HepG2 (cell line): ENCODE results near the gene TBC1D24. TPM values are rescaled to one million over a fixed set of nuclear protein-coding genes. Genes with fewer than 3 reads are reported as not detected.

Experiments used
- ATAC-seq: fragments of 200-7000 bp; cut with Tn5 transposase; 3 replicates; pipeline ENCODE4 v1.9.1; 2020; ENCODE audit warnings: mild to moderate bottlenecking, moderate library complexity
- BruUV-seq: library from RNA; stranded (reverse); fragments of 400-500 nt; replicated peaks from 2 replicates; lab custom pipeline; 2021; lab: Mats Ljungman, UMichigan
- CTCF ChIA-PET: fragments of 300-600 bp; formaldehyde crosslinking; extraction: SDS; loops from one replicate; lab custom pipeline; 2021; ENCODE audit warnings: low total read pairs, inconsistent platforms, low intra/inter-chr PET ratio; lab: Yijun Ruan, JAX
- POLR2A ChIA-PET: fragments of 350-600 bp; sonication (Branson Sonifier 250); formaldehyde crosslinking; loops from one replicate; lab custom pipeline; 2020; ENCODE audit warnings: antibody characterized with exemption, inconsistent platforms; lab: Yijun Ruan, JAX
- DNase-seq: peaks from one replicate; pipeline ENCODE4 v3.0.0-alpha.2; 2015; ENCODE audit warnings: low spot score
- FAIRE-seq: peaks from 3 replicates; lab custom pipeline; 2011; peaks lifted over from hg19 to GRCh38; lab: Jason Lieb, UNC
- H2AFZ ChIP-seq: one replicate; pipeline ENCODE4 v1.6.1; 2011; ENCODE audit warnings: low read length, inconsistent platforms
- H3K27ac ChIP-seq: fragments of 300-600 bp; 3 replicates; pipeline ENCODE4 v1.8.0; 2011; ENCODE audit warnings: mixed run types, mild to moderate bottlenecking, mixed read lengths, low read length, inconsistent platforms; ENCODE audit not compliant: insufficient read depth; ENCODE audit errors: extremely low read length
- H3K27me3 ChIP-seq, 2 experiments: fragments of 200-600 bp in 1 of 2; 2 replicates in 1 of 2; 3 replicates in 1 of 2; pipeline versions ENCODE4 v1.6.0 to v1.8.0; 2011; ENCODE audit warnings: low read length in 2 of 2, mild to moderate bottlenecking in 2 of 2, moderate library complexity in 2 of 2, inconsistent platforms in 1 of 2; ENCODE audit not compliant: insufficient read depth in 2 of 2, control insufficient read depth in 1 of 2
- H3K36me3 ChIP-seq, 2 experiments: fragments of 200-600 bp in 1 of 2; replicated peaks in 1 of 2; 2 replicates in 1 of 2; 3 replicates in 1 of 2; pipeline versions ENCODE4 v1.5.1 to v1.8.0; 2011; ENCODE audit warnings: low read length in 2 of 2, inconsistent platforms in 1 of 2; ENCODE audit not compliant: insufficient read depth in 2 of 2, control insufficient read depth in 1 of 2
- H3K4me1 ChIP-seq: 2 replicates; pipeline ENCODE4 v1.5.1; 2012; ENCODE audit warnings: low read length, inconsistent platforms; ENCODE audit not compliant: insufficient read depth
- H3K4me2 ChIP-seq: 2 replicates; pipeline ENCODE4 v1.6.0; 2011; ENCODE audit warnings: low read depth, low read length, inconsistent platforms
- H3K4me3 ChIP-seq, 3 experiments: fragments of 200-600 bp in 1 of 3; sonication (generic), shearing (Covaris generic) in 1 of 3; replicated peaks in 1 of 3; 2 replicates each; pipeline ENCODE4 v1.5.1; 2011 to 2016; ENCODE audit warnings: low read length in 3 of 3, inconsistent platforms in 2 of 3, low read depth in 2 of 3, mild to moderate bottlenecking in 2 of 3, control low read depth in 1 of 3, mixed read lengths in 1 of 3; ENCODE audit not compliant: insufficient read depth in 1 of 3
- H3K79me2 ChIP-seq: one replicate; pipeline ENCODE4 v1.6.1; 2011; ENCODE audit warnings: low read length, inconsistent platforms; ENCODE audit not compliant: insufficient read depth
- H3K9ac ChIP-seq: 2 replicates; pipeline ENCODE4 v1.6.0; 2011; ENCODE audit warnings: mild to moderate bottlenecking, low read depth, low read length, inconsistent platforms; ENCODE audit not compliant: insufficient read depth
- H3K9me3 ChIP-seq: 2 replicates; pipeline ENCODE4 v1.5.1; 2012; ENCODE audit warnings: mild to moderate bottlenecking, low read length
- H4K20me1 ChIP-seq: 2 replicates; pipeline ENCODE4 v1.6.0; 2011; ENCODE audit warnings: inconsistent platforms, mild to moderate bottlenecking, low read length, moderate library complexity; ENCODE audit not compliant: insufficient read depth
- CBX2 ChIP-seq, 2 experiments: fragments of 200-600 bp in 1 of 2; sonication (generic); formaldehyde crosslinking in 1 of 2; IDR thresholded peaks; 2 replicates each; pipeline versions ENCODE4 v1.7.0 to v1.8.1; 2018 to 2022; ENCODE audit warnings: low read depth in 2 of 2, low read length in 1 of 2, mild to moderate bottlenecking in 1 of 2, missing genetic modification reagents in 1 of 2
- FOXA1 ChIP-seq, 2 experiments: fragments of 450-650 bp in 1 of 2; sonication (generic) in 1 of 2; formaldehyde crosslinking in 1 of 2; IDR thresholded peaks; 2 replicates each; pipeline versions ENCODE4 v1.4.0 to v1.6.1; 2016 to 2020; ENCODE audit warnings: missing genetic modification reagents in 1 of 2
- MBD4 ChIP-seq: IDR thresholded peaks from 2 replicates; pipeline ENCODE4 v1.6.1; 2012; ENCODE audit warnings: low read length, inconsistent platforms, borderline replicate concordance
- POGK ChIP-seq: sonication (generic); formaldehyde crosslinking; conservative IDR thresholded peaks from 2 replicates; pipeline ENCODE4 v1.8.0; 2022; ENCODE audit warnings: mild to moderate bottlenecking, moderate library complexity, missing genetic modification reagents
- POLR2A ChIP-seq, 2 experiments: IDR thresholded peaks; 2 replicates each; pipeline ENCODE4 v1.6.1; 2011; ENCODE audit warnings: low read depth in 2 of 2, low read length in 2 of 2, mild to moderate bottlenecking in 1 of 2, moderate library complexity in 1 of 2; ENCODE audit not compliant: insufficient read depth in 1 of 2
- POLR2AphosphoS5 ChIP-seq: IDR thresholded peaks from 2 replicates; pipeline ENCODE4 v1.6.1; 2012; ENCODE audit warnings: low read depth, low read length
- SAP130 ChIP-seq: IDR thresholded peaks from 2 replicates; pipeline ENCODE4 v1.6.1; 2016; ENCODE audit warnings: low read depth
- ZNF10 ChIP-seq: sonication (generic); formaldehyde crosslinking; IDR thresholded peaks from 2 replicates; pipeline ENCODE4 v1.4.0; 2020; ENCODE audit warnings: mild to moderate bottlenecking, low read depth, missing genetic modification reagents, borderline replicate concordance
- WGBS: methylation state at CpG from one replicate; pipeline ENCODE4 v1.1.6; 2017; ENCODE audit warnings: low lambda C conversion rate; 5-methylcytosine and 5-hydroxymethylcytosine counted together
- in situ Hi-C: cut with HindIII; loops from 2 replicates; pipeline ENCODE4 v1.10.0; 2017; ENCODE audit warnings: low pct_unique_long_range_greater_than_20kb; ENCODE audit not compliant: extremely low pct_ligation_motif_present
- intact Hi-C: fragments of 100-400 bp; cut with micrococcal nuclease; formaldehyde crosslinking; loops from one replicate; pipeline ENCODE4 v1.10.0; 2022; ENCODE audit not compliant: unreplicated experiment
- polyA plus RNA-seq, 8 experiments: library from polyadenylated mRNA; depleted of rRNA in 3 of 8; stranded (reverse) in 7 of 8; unstranded in 1 of 8; fragments of >200 nt; fragmentation: Illumina TruSeq in 4 of 8; extraction: Trizol in 4 of 8; gene quantifications; 2 replicates each; pipeline versions ENCODE4 v1.2.1 to v1.2.3, GENCODE V29; 2011 to 2016; ENCODE audit warnings: low read depth in 4 of 8, missing spikeins in 1 of 8, mixed read lengths in 1 of 8; ENCODE audit not compliant: insufficient read depth in 1 of 8
- total RNA-seq, 5 experiments: library from RNA; depleted of rRNA; stranded (reverse); fragments of >200 nt; fragmentation: Illumina TruSeq; extraction: Trizol; gene quantifications; 2 replicates each; pipeline ENCODE4 v1.2.3, GENCODE V29; 2016; ENCODE audit warnings: low read depth in 1 of 5

Gene TBC1D24
- total and polyA plus RNA-seq, 2 of the 13 experiments (the other 11 are each of a cell fraction or from before 2014, with no cell fraction given): 7.7 to 13.7 TPM

GRCh38 chr16:2481676-2482075, 6.7 kb downstream of the TBC1D24 start:
- Histone ChIP-seq H3K4me3 (no peak overlapping the region), H3K4me1 (peaks cover 75% of the 10 kb centered on the region), H3K79me2 (peaks cover 54% of the 10 kb centered on the region), H3K4me2 (no peak overlapping the region), H3K27me3 (no peaks in the 10 kb centered on the region), H3K36me3 (peaks cover 2 to 5% of the 10 kb centered on the region in 2 experiments; a peak in 2 of 5 replicates), H3K9ac (no peak overlapping the region), H3K27ac (no peak overlapping the region), H3K9me3 (no peaks in the 10 kb centered on the region), H4K20me1 (peaks cover 32% of the 10 kb centered on the region), H2AFZ (no peak overlapping the region)
- BruUV-seq: no TSS peak
- TF ChIP-seq FOXA1 (IDR thresholded peaks at IDR 0.05) (no peak), FOXA1 (CRISPR knock-in tag; IDR thresholded peaks at IDR 0.05) (no peak), ZNF10 (CRISPR knock-in tag) (no peak), CBX2 (IDR thresholded peaks at IDR 0.05; ENCODE audit: low read depth, low read length) (no peak), CBX2 (CRISPR knock-in tag; IDR thresholded peaks at IDR 0.05; ENCODE audit: low read depth) (no peak), POLR2A (IDR thresholded peaks at IDR 0.05; ENCODE audit: insufficient read depth in 1 of 2, low read depth in 2 of 2, low read length in 2 of 2) (no peak), POLR2AphosphoS5 (no peak), MBD4 (no peak), POGK (CRISPR knock-in tag) (no peak), SAP130 (CRISPR knock-in tag) (no peak)
- in situ Hi-C loops (no loop called here), intact Hi-C loops (no loop called here)
- no peak for DNase-seq
- ATAC-seq: no peak
- CTCF ChIA-PET: no interaction called here
- 96% methylated on average over 4 of the region's 7 CpGs for WGBS
- POLR2A ChIA-PET: no interaction called here
- no peak for FAIRE-seq
